ENCODE data around the gene TOR2A.
"Not testable (repeated sequence)": the region's sequence is repeated elsewhere in the genome, so short reads cannot be mapped to it uniquely, and the experiment has no call there.

TOR2A gene

GRCh38 chr9:127763918-127764384 is 28.9 kb upstream of the TOR2A start:
- 62% methylated on average over 7 of the region's 7 CpGs for WGBS (ENCODE audit: insufficient coverage)

GRCh38 chr9:127762111-127762676 is 27.1 kb upstream of the TOR2A start:
- Histone ChIP-seq H3K4me1 (ENCODE audit: control extremely low read depth in 1 of 4, control insufficient read depth in 4 of 4, insufficient read depth in 4 of 4, low read length in 3 of 4) (peaks cover 0 to 35% (median 33%) of the 10 kb centered on the region in 4 experiments), H3K9me3 (ENCODE audit: control extremely low read depth in 1 of 5, control insufficient read depth in 4 of 5, insufficient read depth in 2 of 5, low read depth in 1 of 5, low read length in 4 of 5) (no peaks in the 10 kb centered on the region), H3K36me3 (ENCODE audit: control insufficient read depth in 4 of 4, insufficient read depth in 4 of 4, low read length in 3 of 4) (peaks cover 7 to 61% (median 32%) of the 10 kb centered on the region in 4 experiments), H3K27ac (ENCODE audit: insufficient read depth in 1 of 2, low read depth in 1 of 2, low read length in 2 of 2, poor library complexity in 1 of 2, severe bottlenecking in 2 of 2) (peak overlapping the region in 1 of 2 experiments; percentile 49), H3K4me3 (ENCODE audit: control insufficient read depth in 1 of 7, extremely low read depth in 1 of 7, insufficient read depth in 4 of 7, low read depth in 2 of 7, low read length in 6 of 7) (peak overlapping the region in 1 of 7 experiments; percentile 53), H3K27me3 (replicated peaks in 2 of 5; ENCODE audit: control insufficient read depth in 4 of 5, insufficient read depth in 5 of 5, low read length in 4 of 5) (no peaks in the 10 kb centered on the region)
- DNase-seq, result peak in 2 of 3 donors; percentile 60 to 64
- POLR2A ChIA-PET, result interaction anchor here (0.6 to 2.7 kb wide), 3 partner anchors 8 to 42 kb away, joined by 3 to 11 read pairs (median 4); partner anchors contain the start of gene CDK9
- CTCF ChIA-PET, result interaction anchor here (0.7 to 14.0 kb wide), 9 partner anchors 9 to 148 kb away, joined by 3 to 244 read pairs (median 4); partner anchors contain the start of genes CDK9, SH2D3C and TOR2A
- WGBS (ENCODE audit: insufficient coverage), result 17% methylated on average over 16 of the region's 16 CpGs

More at GRCh38 chr9:127763918-127764384, 28.9 kb upstream of the TOR2A start:
- H3K36me3 ChIP-seq (ENCODE audit: control insufficient read depth in 4 of 4, insufficient read depth in 4 of 4, low read length in 3 of 4), result peaks cover 7 to 64% (median 29%) of the 10 kb centered on the region in 4 experiments
- POLR2A ChIA-PET, result interaction anchor here (1.5 to 2.7 kb wide), 2 partner anchors 19 to 21 kb away, joined by 6 to 11 read pairs; partner anchors contain the start of gene CDK9
- H3K4me1 ChIP-seq (ENCODE audit: control extremely low read depth in 1 of 4, control insufficient read depth in 4 of 4, insufficient read depth in 4 of 4, low read length in 3 of 4), result peaks cover 2 to 52% (median 51%) of the 10 kb centered on the region in 4 experiments
- DNase-seq, result peak in 2 of 3 donors; percentile 41 to 53
- H3K27ac ChIP-seq (ENCODE audit: insufficient read depth in 1 of 2, low read depth in 1 of 2, low read length in 2 of 2, poor library complexity in 1 of 2, severe bottlenecking in 2 of 2), result no peak overlapping the region
- H3K4me3 ChIP-seq (ENCODE audit: control insufficient read depth in 1 of 7, extremely low read depth in 1 of 7, insufficient read depth in 4 of 7, low read depth in 2 of 7, low read length in 6 of 7), result no peak overlapping the region
- CTCF ChIA-PET, result interaction anchor here (0.7 to 14.0 kb wide), 14 partner anchors 9 to 158 kb away, joined by 3 to 244 read pairs (median 5); partner anchors contain the start of genes CDK9 and SH2D3C
- no peaks in the 10 kb centered on the region for H3K27me3 ChIP-seq (replicated peaks in 2 of 5; ENCODE audit: control insufficient read depth in 4 of 5, insufficient read depth in 5 of 5, low read length in 4 of 5)
- no peaks in the 10 kb centered on the region for H3K9me3 ChIP-seq (ENCODE audit: control extremely low read depth in 1 of 5, control insufficient read depth in 4 of 5, insufficient read depth in 2 of 5, low read depth in 1 of 5, low read length in 4 of 5)

- Histone ChIP-seq H3K4me3 (ENCODE audit: control insufficient read depth in 1 of 7, extremely low read depth in 1 of 7, insufficient read depth in 4 of 7, low read depth in 2 of 7, low read length in 6 of 7) (no peak overlapping the region), H3K9me3 (ENCODE audit: control extremely low read depth in 1 of 5, control insufficient read depth in 4 of 5, insufficient read depth in 2 of 5, low read depth in 1 of 5, low read length in 4 of 5) (no peaks in the 10 kb centered on the region), H3K4me1 (ENCODE audit: control extremely low read depth in 1 of 4, control insufficient read depth in 4 of 4, insufficient read depth in 4 of 4, low read length in 3 of 4) (peaks cover 0 to 29% (median 27%) of the 10 kb centered on the region in 4 experiments), H3K27me3 (replicated peaks in 2 of 5; ENCODE audit: control insufficient read depth in 4 of 5, insufficient read depth in 5 of 5, low read length in 4 of 5) (no peaks in the 10 kb centered on the region), H3K27ac (ENCODE audit: insufficient read depth in 1 of 2, low read depth in 1 of 2, low read length in 2 of 2, poor library complexity in 1 of 2, severe bottlenecking in 2 of 2) (peak overlapping the region in 1 of 2 experiments; percentile 25), H3K36me3 (ENCODE audit: control insufficient read depth in 4 of 4, insufficient read depth in 4 of 4, low read length in 3 of 4) (peaks cover 7 to 55% (median 28%) of the 10 kb centered on the region in 4 experiments)
- POLR2A ChIA-PET, result interaction anchor here (0.6 kb wide), 1 partner anchor 42 kb away, joined by 3 read pairs; no protein-coding TSS in a partner anchor
- 96% methylated on average over 4 of the region's 5 CpGs for WGBS (ENCODE audit: insufficient coverage)
- CTCF ChIA-PET, result interaction anchor here (1.0 to 14.0 kb wide), 4 partner anchors 9 to 85 kb away, joined by 3 to 244 read pairs (median 6); partner anchors contain the start of genes CDK9, SH2D3C and TOR2A
- no peak for DNase-seq
Observed at GRCh38 chr9:127761491-127761956, 26.4 kb upstream of the TOR2A start.

GRCh38 chr9:127761061-127761460 is 26.0 kb upstream of the TOR2A start:
- H3K9me3 ChIP-seq (ENCODE audit: control extremely low read depth in 1 of 5, control insufficient read depth in 4 of 5, insufficient read depth in 2 of 5, low read depth in 1 of 5, low read length in 4 of 5), result no peaks in the 10 kb centered on the region
- no peak for DNase-seq
- CTCF ChIA-PET, result interaction anchor here (0.7 to 14.0 kb wide), 4 partner anchors 10 to 162 kb away, joined by 3 to 244 read pairs (median 6); partner anchors contain the start of genes CDK9 and SH2D3C
- H3K27me3 ChIP-seq (replicated peaks in 2 of 5; ENCODE audit: control insufficient read depth in 4 of 5, insufficient read depth in 5 of 5, low read length in 4 of 5), result no peaks in the 10 kb centered on the region
- peaks cover 0 to 29% (median 27%) of the 10 kb centered on the region in 4 experiments for H3K4me1 ChIP-seq (ENCODE audit: control extremely low read depth in 1 of 4, control insufficient read depth in 4 of 4, insufficient read depth in 4 of 4, low read length in 3 of 4)
- H3K36me3 ChIP-seq (ENCODE audit: control insufficient read depth in 4 of 4, insufficient read depth in 4 of 4, low read length in 3 of 4), result peaks cover 7 to 55% (median 26%) of the 10 kb centered on the region in 4 experiments
- POLR2A ChIA-PET, result no interaction called here
- peak overlapping the region in 1 of 2 experiments; percentile 25 for H3K27ac ChIP-seq (ENCODE audit: insufficient read depth in 1 of 2, low read depth in 1 of 2, low read length in 2 of 2, poor library complexity in 1 of 2, severe bottlenecking in 2 of 2)
- H3K4me3 ChIP-seq (ENCODE audit: control insufficient read depth in 1 of 7, extremely low read depth in 1 of 7, insufficient read depth in 4 of 7, low read depth in 2 of 7, low read length in 6 of 7), result no peak overlapping the region
- WGBS (ENCODE audit: insufficient coverage), result 100% methylated on average over 5 of the region's 5 CpGs

- Histone ChIP-seq H3K27ac (ENCODE audit: insufficient read depth in 1 of 2, low read depth in 1 of 2, low read length in 2 of 2, poor library complexity in 1 of 2, severe bottlenecking in 2 of 2) (no peak overlapping the region), H3K9me3 (ENCODE audit: control extremely low read depth in 1 of 5, control insufficient read depth in 4 of 5, insufficient read depth in 2 of 5, low read depth in 1 of 5, low read length in 4 of 5) (no peaks in the 10 kb centered on the region), H3K4me1 (ENCODE audit: control extremely low read depth in 1 of 4, control insufficient read depth in 4 of 4, insufficient read depth in 4 of 4, low read length in 3 of 4) (peaks cover 0 to 21% (median 19%) of the 10 kb centered on the region in 4 experiments), H3K36me3 (ENCODE audit: control insufficient read depth in 4 of 4, insufficient read depth in 4 of 4, low read length in 3 of 4) (peaks cover 4 to 52% (median 28%) of the 10 kb centered on the region in 4 experiments), H3K27me3 (replicated peaks in 2 of 5; ENCODE audit: control insufficient read depth in 4 of 5, insufficient read depth in 5 of 5, low read length in 4 of 5) (no peaks in the 10 kb centered on the region), H3K4me3 (ENCODE audit: control insufficient read depth in 1 of 7, extremely low read depth in 1 of 7, insufficient read depth in 4 of 7, low read depth in 2 of 7, low read length in 6 of 7) (no peak overlapping the region)
- CTCF ChIA-PET, result interaction anchor here (1.1 to 2.2 kb wide), 3 partner anchors 9 to 26 kb away, joined by 3 to 6 read pairs (median 6); no protein-coding TSS in a partner anchor
- POLR2A ChIA-PET, result no interaction called here
- 94% methylated on average over 4 of the region's 5 CpGs for WGBS (ENCODE audit: insufficient coverage)
- no peak for DNase-seq
Observed at GRCh38 chr9:127758843-127759242, 23.7 kb upstream of the TOR2A start.

GRCh38 chr9:127756776-127757175 is 21.7 kb upstream of the TOR2A start:
- ChIA-PET CTCF (interaction anchor here (1.0 kb wide), 1 partner anchor 9 kb away, joined by 3 read pairs; no protein-coding TSS in a partner anchor), POLR2A (interaction anchor here (0.7 kb wide), 1 partner anchor 24 kb away, joined by 3 read pairs; no protein-coding TSS in a partner anchor)
- WGBS (ENCODE audit: insufficient coverage), result 94% methylated on average over 6 of the region's 11 CpGs
- not testable (repeated sequence) for H3K27ac ChIP-seq (ENCODE audit: insufficient read depth in 1 of 2, low read depth in 1 of 2, low read length in 2 of 2, poor library complexity in 1 of 2, severe bottlenecking in 2 of 2); DNase-seq; H3K9me3 ChIP-seq (ENCODE audit: control extremely low read depth in 1 of 5, control insufficient read depth in 4 of 5, insufficient read depth in 2 of 5, low read depth in 1 of 5, low read length in 4 of 5); H3K4me1 ChIP-seq (ENCODE audit: control extremely low read depth in 1 of 4, control insufficient read depth in 4 of 4, insufficient read depth in 4 of 4, low read length in 3 of 4); H3K27me3 ChIP-seq (replicated peaks in 2 of 5; ENCODE audit: control insufficient read depth in 4 of 5, insufficient read depth in 5 of 5, low read length in 4 of 5); H3K4me3 ChIP-seq (ENCODE audit: control insufficient read depth in 1 of 7, extremely low read depth in 1 of 7, insufficient read depth in 4 of 7, low read depth in 2 of 7, low read length in 6 of 7)
- H3K36me3 ChIP-seq (ENCODE audit: control insufficient read depth in 4 of 4, insufficient read depth in 4 of 4, low read length in 3 of 4), result peaks cover 6 to 63% (median 38%) of the 10 kb centered on the region in 4 experiments

Measured in common myeloid progenitor, CD34-positive (primary cell).